ENCODE measurements around the gene BLVRA. TPM values are rescaled to one million over a fixed set of nuclear protein-coding genes. Genes with fewer than 3 reads are reported as not detected.
"Not testable (repeated sequence)": the region's sequence is repeated elsewhere in the genome, so short reads cannot be mapped to it uniquely, and the experiment has no call there.

The BLVRA gene
- total RNA-seq, 1 donor from 2014 or later = 21.2 TPM

DNA sequence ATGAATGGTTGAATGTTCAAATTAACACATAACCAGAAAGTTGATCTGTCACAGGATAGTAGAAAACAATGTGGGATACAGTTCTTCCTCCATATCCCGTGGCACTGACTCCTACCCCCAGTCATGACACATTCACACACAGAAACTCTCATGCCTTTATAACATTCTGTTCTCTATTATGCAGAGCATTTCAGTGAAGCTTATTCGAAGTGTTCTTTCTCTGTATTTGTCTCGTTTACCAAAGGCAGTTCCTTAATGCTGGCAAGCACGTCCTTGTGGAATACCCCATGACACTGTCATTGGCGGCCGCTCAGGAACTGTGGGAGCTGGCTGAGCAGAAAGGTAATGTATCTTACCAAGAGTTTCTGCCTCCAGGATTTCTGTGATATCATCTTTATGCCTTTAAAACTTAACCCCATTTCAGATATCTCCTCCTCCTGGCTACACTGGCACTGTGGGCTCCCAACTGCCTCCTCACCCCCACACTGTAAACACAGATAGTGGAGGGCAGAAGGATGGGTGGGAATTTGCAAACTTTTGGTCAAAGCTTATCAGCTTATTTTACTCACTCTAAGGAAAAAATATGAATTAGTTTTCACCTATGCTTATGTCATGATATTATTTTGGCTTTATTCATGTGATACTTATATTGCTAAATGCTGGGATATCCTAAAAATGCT is 34.1 kb downstream of the BLVRA start:
- no peaks in the 10 kb centered on the region for H3K9me3 Mint-ChIP-seq (ENCODE audit: unreplicated experiment)
- H3K4me1 Mint-ChIP-seq (ENCODE audit: unreplicated experiment) = no peaks in the 10 kb centered on the region
- DNase-seq (ENCODE audit: extremely low spot score, unreplicated experiment) = peak; percentile 25
- TF ChIP-seq, protein P1, sequence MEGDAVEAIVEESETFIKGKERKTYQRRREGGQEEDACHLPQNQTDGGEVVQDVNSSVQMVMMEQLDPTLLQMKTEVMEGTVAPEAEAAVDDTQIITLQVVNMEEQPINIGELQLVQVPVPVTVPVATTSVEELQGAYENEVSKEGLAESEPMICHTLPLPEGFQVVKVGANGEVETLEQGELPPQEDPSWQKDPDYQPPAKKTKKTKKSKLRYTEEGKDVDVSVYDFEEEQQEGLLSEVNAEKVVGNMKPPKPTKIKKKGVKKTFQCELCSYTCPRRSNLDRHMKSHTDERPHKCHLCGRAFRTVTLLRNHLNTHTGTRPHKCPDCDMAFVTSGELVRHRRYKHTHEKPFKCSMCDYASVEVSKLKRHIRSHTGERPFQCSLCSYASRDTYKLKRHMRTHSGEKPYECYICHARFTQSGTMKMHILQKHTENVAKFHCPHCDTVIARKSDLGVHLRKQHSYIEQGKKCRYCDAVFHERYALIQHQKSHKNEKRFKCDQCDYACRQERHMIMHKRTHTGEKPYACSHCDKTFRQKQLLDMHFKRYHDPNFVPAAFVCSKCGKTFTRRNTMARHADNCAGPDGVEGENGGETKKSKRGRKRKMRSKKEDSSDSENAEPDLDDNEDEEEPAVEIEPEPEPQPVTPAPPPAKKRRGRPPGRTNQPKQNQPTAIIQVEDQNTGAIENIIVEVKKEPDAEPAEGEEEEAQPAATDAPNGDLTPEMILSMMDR (IDR thresholded peaks at IDR 0.05) = no peak
- H3K4me3 Mint-ChIP-seq (ENCODE audit: unreplicated experiment) = no peak overlapping the region
- H3K27ac Mint-ChIP-seq (ENCODE audit: unreplicated experiment) = no peak overlapping the region
- H3K27me3 Mint-ChIP-seq (ENCODE audit: unreplicated experiment) = peaks cover 2% of the 10 kb centered on the region
- peaks cover 11% of the 10 kb centered on the region for H3K36me3 Mint-ChIP-seq (ENCODE audit: unreplicated experiment)

DNA sequence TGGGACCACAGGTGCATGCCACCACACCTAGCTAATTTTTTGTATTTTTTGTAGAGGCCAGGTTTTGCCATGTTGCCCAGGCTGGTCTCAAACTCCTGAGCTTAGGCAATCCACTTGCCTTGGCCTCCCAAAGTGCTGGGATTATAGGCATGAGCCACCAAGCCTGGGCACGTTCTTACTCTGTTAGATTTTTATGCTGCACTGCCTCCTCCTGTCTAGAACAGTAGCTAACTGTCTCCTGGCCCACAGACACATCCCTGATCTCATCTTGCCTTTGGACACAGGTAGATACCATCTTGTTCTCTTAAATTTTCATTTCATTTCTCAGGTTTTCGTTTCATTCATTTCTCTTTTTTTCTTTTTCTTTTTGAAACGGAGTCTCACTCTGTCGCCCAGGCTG is 41.1 kb downstream of the BLVRA start:
- H3K36me3 Mint-ChIP-seq (ENCODE audit: unreplicated experiment) = peaks cover 8% of the 10 kb centered on the region
- no peak overlapping the region for H3K4me3 Mint-ChIP-seq (ENCODE audit: unreplicated experiment)
- peaks cover 2% of the 10 kb centered on the region for H3K27me3 Mint-ChIP-seq (ENCODE audit: unreplicated experiment)
- no peak overlapping the region for H3K27ac Mint-ChIP-seq (ENCODE audit: unreplicated experiment)
- TF ChIP-seq, protein P1 (IDR thresholded peaks at IDR 0.05) = no peak
- H3K9me3 Mint-ChIP-seq (ENCODE audit: unreplicated experiment) = no peaks in the 10 kb centered on the region
- DNase-seq (ENCODE audit: extremely low spot score, unreplicated experiment) = peak; percentile 48
- H3K4me1 Mint-ChIP-seq (ENCODE audit: unreplicated experiment) = no peaks in the 10 kb centered on the region

DNA sequence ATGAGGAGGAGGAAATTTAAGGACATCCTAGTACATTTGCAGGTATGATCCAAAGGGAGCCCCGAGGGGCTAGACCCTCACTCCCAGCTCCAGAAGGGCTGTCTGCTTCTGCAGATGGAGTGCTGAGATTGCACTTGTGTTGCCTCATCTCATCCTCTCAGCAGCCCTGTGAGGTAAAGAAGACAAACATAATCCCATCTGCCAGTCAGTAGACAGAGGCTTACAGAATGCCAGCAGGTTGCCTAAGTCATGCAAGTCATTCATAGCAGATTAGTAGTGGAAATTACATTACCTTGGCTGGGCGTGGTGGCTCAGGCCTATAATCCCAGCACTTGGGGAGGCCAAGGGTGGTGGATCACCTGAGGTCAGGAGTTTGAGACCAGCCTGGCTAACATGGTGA is 45.4 kb downstream of the BLVRA start:
- H3K36me3 Mint-ChIP-seq (ENCODE audit: unreplicated experiment) = peaks cover 21% of the 10 kb centered on the region
- no peak overlapping the region for H3K4me3 Mint-ChIP-seq (ENCODE audit: unreplicated experiment)
- H3K27ac Mint-ChIP-seq (ENCODE audit: unreplicated experiment) = no peak overlapping the region
- no peaks in the 10 kb centered on the region for H3K4me1 Mint-ChIP-seq (ENCODE audit: unreplicated experiment)
- H3K9me3 Mint-ChIP-seq (ENCODE audit: unreplicated experiment) = no peaks in the 10 kb centered on the region
- H3K27me3 Mint-ChIP-seq (ENCODE audit: unreplicated experiment) = no peaks in the 10 kb centered on the region
- DNase-seq (ENCODE audit: extremely low spot score, unreplicated experiment) = no peak
- TF ChIP-seq, protein P1 (IDR thresholded peaks at IDR 0.05) = no peak

DNA sequence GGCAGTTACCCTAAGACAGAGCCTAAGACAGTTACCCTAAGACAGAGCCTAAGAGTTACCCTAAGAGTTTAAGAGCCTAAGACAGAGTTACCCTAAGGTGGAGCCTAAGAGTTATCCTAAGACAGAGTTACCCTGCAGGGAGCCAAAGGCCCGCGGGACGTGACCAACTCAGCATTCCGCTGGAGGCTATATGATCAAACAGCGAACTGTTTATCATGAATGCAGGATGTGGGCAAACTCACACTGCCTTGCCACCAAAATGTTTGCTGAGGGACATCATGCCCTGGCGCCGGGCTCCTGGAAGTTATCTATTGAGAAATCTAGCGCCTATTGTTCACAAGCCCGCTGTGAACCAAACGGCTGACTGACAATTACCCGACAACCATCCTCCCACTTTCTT is 49.9 kb downstream of the BLVRA start:
- Mint-ChIP-seq H3K4me1 (ENCODE audit: unreplicated experiment) (no peaks in the 10 kb centered on the region), H3K9me3 (ENCODE audit: unreplicated experiment) (no peaks in the 10 kb centered on the region), H3K27ac (ENCODE audit: unreplicated experiment) (no peak overlapping the region), H3K27me3 (ENCODE audit: unreplicated experiment) (peaks cover 13% of the 10 kb centered on the region), H3K4me3 (ENCODE audit: unreplicated experiment) (no peak overlapping the region), H3K36me3 (ENCODE audit: unreplicated experiment) (peaks cover 17% of the 10 kb centered on the region)
- DNase-seq (ENCODE audit: extremely low spot score, unreplicated experiment) = no peak
- TF ChIP-seq, protein P1 (IDR thresholded peaks at IDR 0.05) = no peak

DNA sequence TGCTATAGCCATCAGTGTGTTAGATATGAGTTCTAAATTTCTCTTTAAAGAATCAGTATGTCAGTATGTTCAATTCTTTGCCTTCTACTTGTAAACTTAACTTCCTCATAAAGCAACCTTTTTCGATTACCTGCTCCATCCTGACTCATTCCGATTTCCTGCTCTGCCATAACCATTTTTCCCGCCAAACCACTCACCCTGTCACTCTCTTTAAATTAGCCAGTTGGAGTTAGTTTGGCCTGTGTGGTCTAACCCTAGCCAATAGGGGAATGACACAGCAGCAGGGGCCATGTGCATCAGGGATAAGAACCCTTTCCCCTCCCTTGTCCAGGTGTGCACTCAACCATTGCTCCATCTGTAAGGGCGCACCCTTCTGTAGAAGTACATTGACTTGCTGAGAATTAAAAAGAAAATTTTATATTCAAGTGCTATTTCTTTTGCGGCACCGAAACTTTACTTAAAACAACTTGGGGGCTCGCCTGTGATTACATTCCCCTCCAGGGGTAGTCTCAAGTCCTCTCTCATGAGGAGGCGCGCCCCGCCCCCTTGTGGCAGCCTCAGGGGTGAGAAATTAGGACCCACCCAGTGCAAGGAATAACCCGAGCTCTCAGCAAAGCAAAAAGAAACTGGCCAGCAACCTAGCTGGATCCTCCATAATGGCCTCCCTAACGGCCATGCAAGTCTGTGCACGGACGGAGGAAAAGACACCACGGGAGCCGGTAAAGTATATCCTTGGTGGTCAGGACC is 51.9 kb downstream of the BLVRA start:
- H3K27ac Mint-ChIP-seq (ENCODE audit: unreplicated experiment); H3K4me3 Mint-ChIP-seq (ENCODE audit: unreplicated experiment); DNase-seq (ENCODE audit: extremely low spot score, unreplicated experiment); H3K4me1 Mint-ChIP-seq (ENCODE audit: unreplicated experiment); H3K9me3 Mint-ChIP-seq (ENCODE audit: unreplicated experiment): not testable (repeated sequence)
- Mint-ChIP-seq H3K36me3 (ENCODE audit: unreplicated experiment) (peaks cover 13% of the 10 kb centered on the region), H3K27me3 (ENCODE audit: unreplicated experiment) (peaks cover 31% of the 10 kb centered on the region)
- TF ChIP-seq, protein P1 (IDR thresholded peaks at IDR 0.05) = peak; percentile 26

Data from osteocyte (in vitro differentiated cells).